ENCODE results near the gene LMX1B.
A peak's percentile ranks its signal among the peaks of the same experiment; 100 is the strongest.
"Not testable (repeated sequence)": the region's sequence is repeated elsewhere in the genome, so short reads cannot be mapped to it uniquely, and the experiment has no call there.

The LMX1B gene

GRCh38 chr9:126636983-126637798 is 23.5 kb downstream of the LMX1B start:
- DNase-seq, result peak; percentile 59

DNA sequence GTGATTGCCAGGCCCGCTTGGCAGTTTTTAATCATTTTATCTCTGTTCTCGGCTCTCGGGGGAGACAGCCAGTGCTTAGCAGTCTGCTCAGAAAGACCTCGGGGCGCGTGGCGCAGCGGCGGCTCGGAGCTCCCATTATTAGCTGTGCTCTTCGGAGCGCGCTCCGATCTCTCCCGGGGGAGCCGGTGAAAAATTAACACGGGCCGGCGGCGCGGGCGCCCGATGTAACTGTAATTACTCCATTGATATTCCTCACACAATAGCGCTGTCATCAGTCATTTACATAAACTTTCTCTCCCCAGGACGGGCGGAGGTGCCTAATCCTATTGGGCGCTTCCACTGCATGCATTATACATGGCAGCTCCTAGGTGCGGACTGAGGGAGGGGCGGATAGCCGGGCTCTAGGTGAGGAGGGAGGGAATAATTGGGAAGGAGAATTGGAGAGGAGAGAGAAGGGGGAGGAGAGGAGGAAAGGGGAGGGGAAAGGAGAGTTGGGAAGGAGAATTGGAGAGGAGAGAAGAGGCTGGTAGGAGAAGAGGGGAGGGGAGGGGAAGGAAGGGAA is 24.9 kb downstream of the LMX1B start:
- peak; percentile 68 for DNase-seq

GRCh38 chr9:126639318-126640000 is 25.7 kb downstream of the LMX1B start:
- DNase-seq, result no peak

DNA sequence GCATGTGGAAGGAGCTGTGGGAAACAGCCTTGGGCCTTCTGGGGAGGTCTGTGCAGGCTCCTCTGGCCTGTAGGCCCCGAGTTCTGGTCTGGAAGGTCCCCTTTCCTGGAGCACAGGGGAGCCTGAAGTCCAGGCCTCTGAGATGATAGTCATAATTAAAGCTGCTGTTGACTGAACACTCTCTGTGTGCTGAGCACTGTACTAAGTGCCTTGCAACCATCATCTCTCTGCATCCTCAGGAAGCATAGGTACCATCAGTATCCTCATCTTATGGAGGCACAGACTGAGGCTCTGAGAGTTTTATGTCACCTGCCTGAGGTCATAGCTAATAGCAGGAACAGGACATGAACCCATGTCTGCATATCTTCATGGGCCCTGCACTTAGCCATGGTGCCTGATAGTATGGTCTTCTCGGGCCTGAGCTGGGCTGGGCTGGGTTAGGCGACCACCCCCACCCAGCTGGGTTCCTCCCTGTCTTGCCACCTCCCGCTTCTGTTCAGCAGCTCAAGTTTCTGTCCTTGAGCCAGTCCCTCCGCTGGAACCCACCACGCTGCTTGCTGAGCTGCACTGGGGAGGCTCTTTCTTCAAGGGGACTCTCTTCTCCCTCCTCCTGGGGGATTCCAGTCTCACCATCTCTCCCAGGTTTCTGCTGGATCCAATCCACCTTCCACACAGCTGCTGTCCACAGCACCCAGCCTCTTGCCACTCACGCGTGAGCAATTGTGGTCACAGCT is 27.6 kb downstream of the LMX1B start:
- DNase-seq, result no peak

DNA sequence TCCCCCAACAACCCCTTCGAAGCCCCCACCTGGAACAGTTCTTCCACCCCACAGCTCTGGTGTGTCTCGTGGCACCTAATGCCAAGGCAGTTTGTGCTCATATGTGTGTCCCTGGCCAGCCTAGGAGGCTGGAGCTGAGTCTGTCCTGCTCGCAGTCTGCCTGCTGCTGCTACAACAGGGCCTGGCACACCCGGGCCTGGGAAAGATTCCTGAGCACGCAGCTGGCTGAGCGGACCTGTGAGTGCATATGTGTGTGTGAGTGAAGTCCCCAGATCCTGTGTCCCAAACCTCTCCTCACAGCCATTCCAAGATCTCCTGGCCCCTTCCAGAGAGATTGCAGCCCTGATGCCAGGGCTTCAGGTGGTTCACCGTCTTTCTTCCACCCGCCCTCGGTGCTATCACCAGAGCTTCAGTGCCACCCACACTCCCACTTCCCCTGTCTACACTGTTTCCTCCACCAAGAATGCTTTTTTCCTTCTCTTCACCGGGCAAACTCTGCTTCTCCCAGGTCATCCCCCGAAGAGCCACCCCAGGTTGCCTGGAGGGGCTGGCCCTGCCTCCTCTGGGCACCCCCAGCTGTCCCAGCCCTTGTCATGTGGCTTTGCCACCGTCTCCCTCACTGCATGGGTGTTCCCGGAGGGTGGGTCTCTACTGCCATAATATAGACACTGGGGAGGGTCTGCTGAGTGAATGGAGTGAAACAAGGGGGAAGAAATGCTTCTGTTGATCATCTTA is 28.4 kb downstream of the LMX1B start:
- no peak for DNase-seq

DNA sequence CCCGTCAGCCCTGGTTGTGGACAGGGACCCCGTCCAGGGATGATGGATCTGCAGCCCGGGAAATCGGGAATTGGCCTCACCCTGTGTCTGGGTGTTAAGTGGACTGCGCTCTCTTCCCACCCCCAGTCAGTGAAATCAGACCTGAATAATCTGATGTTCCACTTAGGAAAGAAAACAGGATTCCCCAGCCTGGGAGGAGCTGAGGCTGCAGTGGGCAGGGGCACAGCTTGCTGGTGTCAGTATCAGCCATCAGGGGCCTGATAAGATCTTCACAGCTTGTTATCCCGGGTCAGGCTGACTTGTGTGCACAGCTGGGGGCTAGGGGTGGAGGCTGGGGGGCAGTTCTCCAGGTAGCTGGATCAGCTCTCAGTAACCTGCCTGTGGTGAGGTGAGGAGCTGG is 29.1 kb downstream of the LMX1B start:
- DNase-seq, result peak; percentile 66

DNA sequence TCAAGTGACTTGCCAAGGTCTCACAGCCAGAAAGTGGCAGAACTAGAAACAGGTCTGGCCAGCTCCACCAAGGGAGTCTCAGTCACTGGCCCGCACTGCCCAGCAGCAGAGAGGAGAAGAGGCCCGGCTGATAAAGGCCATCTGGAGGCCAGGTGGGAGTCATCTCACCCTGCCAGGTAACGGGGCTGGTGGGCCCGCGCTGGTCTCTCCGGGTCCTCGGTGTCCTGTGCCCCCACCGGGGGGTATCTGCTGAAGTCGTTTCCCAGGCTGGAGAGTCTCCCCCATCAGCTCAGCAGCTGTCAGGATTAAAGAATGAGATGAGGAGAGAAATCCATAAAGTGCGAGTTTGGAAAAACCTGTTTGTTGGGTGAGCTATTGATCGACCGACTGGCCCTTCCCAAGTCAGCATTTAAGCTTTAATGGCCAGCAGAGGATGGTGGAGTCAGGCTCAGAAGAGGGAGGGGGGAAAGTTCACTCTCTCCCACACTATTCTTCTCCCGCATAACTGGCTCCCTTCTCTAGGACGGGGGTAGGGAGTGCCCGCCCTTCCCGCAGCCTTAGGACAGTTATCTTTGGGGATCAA is 30.3 kb downstream of the LMX1B start:
- DNase-seq, result no peak

GRCh38 chr9:126646162-126646561 is 32.4 kb downstream of the LMX1B start:
- DNase-seq, result no peak

DNA sequence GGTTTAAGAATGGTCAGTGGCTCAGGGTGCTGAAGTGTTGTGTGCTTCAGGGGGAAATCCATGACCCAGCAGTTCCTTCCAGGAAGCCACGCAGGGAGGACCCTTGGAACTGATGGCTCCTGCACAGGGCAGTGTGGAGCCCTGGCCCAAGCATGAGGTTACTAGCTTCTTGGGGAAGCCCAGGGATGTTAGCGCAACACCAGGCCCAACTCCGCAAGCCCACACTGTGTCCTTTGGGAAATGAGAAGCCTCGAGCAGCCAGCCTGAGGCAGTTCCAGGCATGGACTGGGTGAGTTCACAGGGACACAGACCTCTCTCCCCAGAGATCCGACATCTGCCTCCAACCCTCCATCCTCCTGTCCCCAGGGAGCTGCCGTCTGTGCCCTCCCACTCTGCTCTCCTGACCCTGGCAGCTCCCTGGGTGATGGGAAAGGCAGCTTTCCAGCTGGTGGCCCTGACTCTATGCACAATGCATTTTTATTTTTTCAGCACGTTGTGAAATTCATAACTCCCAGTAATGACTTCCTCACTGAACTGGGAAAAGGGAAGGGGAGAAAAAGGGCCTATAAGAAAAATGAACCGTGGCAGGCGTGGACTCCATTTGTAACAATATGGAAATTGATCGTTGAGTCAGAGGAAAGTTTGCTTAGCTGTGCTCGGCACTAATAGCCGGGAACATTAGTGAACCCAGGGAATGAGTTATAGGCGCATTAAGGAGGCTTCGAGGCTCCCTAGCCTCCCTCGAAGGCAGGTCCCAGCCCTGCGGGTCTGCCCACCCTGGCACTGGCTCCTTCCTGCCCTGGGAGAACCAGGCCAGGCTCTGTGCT is 34.1 kb downstream of the LMX1B start:
- peak; percentile 45 for DNase-seq

DNA sequence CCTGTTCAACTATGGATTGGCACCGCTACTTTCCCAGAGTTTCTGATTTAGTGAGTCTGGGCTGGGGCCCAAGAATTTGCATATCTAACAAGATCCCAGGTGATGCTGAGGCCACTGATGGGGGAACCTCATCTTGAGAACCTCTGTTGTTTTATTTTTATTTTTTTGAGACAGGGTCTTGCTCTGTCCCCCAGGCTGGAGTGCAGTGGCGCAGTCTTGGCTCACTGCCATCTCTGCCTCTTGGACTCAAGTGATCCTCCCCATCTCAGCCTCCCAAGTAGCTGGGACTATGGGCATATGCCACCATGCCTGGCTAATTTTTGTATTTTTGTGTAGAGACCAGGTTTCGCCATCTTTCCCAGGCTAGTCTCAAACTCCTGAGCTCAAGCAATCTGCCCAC is 35.7 kb downstream of the LMX1B start:
- no peak for DNase-seq

DNA sequence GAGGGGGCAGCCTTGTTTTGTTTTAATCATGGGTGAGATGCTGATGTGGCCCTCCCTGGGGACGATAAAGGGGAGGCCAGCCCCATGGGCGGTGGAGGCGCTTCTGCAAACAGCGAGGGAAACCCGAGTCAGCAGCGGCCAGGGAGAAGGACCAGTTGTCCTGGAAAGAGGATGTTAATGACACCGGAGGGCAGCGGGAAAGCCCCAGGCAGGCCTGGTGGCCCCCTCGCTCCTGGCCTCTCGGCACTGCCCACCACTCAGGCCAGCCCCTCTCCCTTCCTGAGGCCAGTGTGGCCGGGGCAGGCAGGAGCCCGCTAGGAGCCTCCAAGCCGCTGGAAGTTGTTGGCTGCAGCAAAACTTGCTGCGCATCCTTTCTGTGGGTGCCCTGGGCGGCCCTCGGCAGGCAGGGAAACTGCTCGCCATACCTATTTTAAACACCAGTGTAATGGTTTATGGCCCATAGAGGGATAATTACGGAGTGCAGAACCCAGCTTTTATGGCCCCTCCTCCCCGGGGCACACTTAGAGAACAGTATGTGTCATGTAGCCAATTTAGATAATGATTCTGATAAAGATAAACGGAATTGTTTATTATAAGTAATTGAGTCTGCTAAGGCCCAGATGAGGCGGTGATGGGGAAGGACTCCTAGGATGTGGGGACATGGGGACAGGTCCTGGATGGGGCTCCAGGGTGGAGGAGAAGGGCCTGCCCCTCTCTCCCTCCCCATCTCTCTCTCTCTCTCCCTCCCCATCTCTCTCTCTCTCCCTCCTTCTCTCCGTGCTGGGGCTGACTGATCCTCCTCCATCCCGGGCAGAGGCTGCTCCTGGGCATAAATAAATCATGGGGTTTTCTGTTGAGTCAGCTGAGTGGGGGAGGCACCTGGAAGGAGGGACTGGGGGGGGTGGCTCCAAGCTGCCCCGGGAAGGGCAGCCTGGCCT is 36.9 kb downstream of the LMX1B start:
- DNase-seq, result no peak

DNA sequence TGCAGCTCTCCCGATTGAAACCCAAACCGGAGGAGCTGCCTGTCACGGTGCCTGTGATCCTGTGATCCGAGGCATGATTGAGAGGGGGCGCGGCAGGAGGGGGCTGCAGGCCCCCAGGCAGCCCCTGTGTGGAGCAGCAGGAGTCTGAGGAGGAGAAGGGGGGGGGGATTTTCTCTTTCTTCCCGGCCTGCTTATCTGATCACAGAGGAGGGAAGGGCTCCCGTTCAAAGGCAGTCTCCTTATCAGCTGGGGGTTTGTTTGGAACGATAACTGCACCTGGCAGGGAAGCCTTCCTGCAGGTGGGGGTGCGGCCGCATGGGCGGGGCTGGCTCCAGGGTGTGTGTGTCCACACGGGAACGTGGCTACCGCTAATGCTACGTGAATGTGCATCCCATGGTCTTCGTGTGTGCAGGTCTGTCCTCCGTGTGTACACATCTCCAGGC is 38.4 kb downstream of the LMX1B start:
- no peak for DNase-seq

DNA sequence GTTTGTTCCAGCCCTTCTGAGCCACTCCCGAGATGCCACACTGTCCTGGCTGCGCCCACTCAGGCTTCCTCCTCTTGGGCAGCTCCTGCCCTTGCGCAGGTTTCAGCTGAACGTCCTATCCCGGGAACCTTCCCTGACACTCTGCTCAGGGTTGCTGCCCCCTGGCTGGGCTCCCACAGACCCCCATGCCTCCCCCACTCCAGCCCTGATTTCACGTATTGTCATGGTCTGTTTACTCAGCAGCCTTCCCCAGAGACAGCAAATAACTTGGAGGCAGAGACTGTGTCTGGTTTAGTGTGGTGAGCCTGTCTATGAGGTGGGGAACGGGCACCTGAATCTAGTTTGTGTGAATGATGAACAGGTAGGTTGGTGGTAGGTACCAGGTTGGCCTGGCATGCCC is 40.4 kb downstream of the LMX1B start:
- DNase-seq, result no peak

- not testable (repeated sequence) for DNase-seq
These were observed 42.5 kb downstream of the LMX1B start for GRCh38 chr9:126656214-126656613.

- DNase-seq, result peak; percentile 64
These were observed 44.6 kb downstream of the LMX1B start for GRCh38 chr9:126658201-126658825.

GRCh38 chr9:126658956-126659555 is 45.3 kb downstream of the LMX1B start:
- DNase-seq, result no peak

DNA sequence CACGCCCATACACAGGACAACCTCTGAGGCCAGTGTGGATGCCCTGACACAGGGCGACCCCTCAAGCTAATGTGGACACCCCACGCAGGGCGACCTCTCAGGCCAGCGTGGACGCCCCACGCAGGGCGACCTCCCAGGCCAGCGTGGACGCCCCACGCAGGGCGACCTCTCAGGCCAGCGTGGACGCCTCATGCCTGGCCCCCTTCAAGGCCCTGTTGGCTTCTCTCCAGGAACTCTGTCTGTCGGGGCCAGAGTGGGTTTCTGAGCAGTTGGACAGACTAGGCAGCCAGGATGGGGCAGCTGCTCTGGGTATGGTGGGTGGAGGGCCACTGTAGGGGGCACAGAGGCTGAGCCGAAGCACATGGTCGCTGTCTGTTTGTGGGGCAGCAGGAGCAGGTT is 47.4 kb downstream of the LMX1B start:
- no peak for DNase-seq

GRCh38 chr9:126661521-126662251 is 48.0 kb downstream of the LMX1B start:
- DNase-seq, result peak; percentile 59

All from NCI-H82 (cell line).